ENCODE data around the gene RMDN3.

The RMDN3 gene, protein sequence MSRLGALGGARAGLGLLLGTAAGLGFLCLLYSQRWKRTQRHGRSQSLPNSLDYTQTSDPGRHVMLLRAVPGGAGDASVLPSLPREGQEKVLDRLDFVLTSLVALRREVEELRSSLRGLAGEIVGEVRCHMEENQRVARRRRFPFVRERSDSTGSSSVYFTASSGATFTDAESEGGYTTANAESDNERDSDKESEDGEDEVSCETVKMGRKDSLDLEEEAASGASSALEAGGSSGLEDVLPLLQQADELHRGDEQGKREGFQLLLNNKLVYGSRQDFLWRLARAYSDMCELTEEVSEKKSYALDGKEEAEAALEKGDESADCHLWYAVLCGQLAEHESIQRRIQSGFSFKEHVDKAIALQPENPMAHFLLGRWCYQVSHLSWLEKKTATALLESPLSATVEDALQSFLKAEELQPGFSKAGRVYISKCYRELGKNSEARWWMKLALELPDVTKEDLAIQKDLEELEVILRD

DNA sequence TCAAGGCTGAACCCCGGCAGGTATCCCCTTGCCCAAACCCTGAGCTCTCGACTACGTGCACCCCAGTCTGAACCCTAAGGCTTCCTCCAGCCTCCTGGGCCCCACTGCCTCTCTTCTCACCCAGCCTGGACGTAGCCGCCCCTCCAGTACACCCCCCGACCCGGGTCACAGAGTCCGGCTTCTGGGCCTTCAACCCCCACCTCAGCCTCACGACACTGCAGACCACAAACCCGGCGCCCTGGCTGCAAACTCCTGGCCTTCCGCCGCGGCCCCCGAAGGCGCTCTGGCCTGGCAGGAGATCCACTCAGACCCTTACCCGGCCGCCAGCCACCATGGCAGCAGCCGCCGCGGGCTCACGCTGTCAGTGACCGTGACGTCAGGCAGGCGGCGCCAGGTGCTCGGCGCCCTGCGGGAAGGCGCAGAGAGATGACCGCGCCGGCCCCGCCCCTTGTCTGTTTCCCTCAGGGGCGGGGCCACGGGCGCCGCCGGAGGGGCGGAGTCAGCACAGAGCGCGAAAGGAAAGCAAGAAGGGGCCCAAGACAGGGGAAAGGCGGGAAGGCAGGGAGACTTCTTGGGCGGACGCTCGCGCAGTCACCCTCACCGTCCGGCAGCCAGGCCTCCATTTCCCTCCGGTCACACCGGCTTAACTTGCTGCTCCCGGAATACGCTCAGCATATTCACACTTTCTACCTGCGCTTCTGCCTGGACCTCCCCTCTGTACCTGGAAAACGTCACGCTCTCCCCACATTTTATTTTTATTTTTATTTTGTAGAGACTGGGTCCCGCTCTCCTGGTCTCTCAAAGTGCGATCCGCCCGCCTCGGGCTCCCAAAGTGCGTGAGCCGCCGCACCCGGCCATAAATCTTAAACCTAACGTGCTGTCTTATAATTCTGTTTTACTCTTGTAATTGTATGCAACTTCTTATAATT is at the start of gene RMDN3:
Gene RMDN3 (minus strand): TSS at position 372 of the 929 bp plus-strand sequence. CDS start 471 bp downstream, outside the sequence.
- DNase-seq: peak; percentile 63

DNA sequence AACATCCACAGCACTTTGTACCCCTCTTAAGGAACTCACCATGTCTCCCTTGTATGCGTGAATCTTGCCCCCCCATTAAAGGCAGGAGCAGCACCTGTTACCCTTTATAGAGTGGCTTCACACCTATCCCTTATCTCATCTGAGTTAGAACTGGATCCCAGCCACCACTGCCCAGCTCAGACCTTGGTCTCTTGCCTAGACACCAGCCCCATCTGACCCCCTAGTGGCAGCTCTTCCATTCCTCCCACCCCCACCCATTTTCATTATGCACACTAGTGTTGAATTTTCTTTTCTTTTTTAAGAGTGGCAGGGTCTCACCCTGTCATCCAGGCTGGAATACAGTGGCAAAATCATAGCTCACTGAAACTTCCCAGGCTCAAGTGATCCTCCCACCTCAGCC is 48.6 kb upstream of the RMDN3 start:
- DNase-seq: no peak

DNA sequence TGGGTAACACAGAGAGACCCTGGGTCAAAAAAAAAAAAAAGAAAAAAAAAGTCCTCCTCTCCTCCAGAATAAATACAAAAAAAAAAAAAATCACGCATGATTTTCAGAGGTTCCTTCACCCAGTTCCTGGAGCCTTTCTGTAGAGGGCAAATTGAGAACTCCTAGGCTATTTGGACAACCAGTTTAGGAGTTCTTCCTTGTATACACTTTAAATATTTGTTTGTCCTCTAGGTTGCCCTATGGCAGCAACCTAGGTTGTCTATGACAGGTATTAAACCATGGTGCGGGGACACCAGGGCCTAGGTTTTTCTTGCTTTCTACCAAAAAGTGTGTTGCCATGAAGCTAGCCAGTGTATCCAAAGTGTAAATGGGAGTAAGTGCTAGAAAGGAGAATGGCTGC is 48.0 kb upstream of the RMDN3 start:
- no peak for DNase-seq

DNA sequence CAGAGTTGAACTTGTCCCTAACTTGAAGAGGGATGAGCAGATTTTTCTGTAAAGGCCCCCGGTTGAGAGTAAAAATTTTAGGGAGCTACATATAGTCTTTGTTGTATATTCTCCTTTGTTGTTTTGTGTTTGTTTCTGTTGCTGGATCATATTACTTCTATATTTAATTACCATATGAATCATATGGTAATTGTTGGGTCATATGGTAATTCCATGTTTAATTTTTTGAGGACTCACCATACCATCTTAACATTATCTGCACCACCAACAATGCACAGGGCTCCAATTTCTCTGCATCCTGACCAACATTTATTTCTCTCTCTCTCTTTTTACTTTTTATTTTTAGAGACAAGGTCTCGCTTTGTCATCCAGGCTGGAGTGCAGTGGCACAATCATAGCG is 44.5 kb upstream of the RMDN3 start:
- DNase-seq: no peak

DNA sequence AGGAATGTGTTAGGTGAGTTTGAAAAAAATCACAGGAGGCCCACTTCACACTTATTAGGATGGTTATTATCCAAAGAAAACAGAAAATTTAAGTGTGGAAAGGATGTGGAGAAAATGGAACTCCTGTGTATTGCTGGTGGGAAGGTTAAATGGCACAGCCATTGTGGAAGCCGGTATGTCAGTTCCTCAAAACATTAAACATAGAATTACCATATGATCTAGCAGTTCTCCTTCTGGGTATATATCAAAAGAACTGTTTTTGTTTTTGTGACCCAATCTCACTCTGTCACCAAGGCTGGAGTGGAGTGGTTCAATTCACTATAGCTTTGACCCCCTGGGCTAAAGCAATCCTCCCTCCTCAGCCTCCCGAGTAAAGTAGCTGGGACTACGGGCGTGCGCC is 41.5 kb upstream of the RMDN3 start:
- DNase-seq: no peak

DNA sequence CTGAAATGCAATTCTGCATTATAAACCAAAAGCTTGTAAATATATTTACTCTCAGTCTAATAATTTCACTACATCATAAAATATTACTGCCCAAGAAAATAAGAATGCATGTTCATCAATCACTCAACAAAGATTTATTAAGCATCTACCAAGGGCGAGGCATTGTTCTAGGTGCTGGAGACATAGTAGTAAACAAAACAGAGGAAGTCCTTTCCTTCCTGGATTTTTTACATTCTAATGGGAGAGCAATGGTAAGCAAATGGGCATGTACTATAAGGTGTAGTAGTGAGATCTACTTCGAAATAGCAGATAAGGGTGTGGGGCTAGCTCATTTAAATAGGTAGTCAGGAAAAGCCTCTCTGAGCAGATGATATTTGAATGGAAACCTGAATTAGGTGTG is 41.0 kb upstream of the RMDN3 start:
- DNase-seq: no peak

DNA sequence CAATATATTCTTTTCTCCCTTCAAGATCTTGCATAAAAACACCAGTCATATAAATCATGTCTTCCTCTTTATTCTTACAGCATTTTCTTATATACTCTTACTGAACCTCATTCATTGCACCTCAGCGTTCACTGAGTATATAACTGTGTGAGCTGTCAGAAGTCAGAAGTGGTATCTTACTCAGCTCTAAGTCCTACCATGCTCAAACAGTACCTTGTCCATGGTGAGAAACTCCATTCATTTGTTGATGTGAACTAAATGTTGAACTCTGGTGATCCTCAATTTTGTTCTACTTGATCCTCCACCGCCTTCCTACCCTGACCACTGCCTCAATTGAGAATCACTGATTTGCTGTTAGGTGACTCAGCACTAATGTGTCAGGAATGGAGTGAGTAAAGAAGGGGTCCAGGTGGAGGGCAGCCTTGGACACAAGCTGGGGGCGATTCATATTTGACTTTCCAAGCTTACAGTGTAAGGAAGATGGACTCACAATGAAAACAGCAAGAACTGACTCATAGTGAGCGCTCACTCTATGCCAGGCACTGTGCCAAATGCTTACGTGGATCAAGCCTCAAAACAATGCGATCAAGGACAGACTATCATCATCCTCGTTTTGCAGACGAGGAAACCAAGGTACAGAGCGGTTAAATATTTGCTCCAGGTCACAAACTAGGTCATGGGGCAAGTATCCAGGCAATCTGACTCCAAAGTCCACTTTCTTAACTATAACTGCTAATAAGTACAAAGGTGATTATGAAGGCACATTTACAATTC is 38.3 kb upstream of the RMDN3 start:
- DNase-seq: no peak

DNA sequence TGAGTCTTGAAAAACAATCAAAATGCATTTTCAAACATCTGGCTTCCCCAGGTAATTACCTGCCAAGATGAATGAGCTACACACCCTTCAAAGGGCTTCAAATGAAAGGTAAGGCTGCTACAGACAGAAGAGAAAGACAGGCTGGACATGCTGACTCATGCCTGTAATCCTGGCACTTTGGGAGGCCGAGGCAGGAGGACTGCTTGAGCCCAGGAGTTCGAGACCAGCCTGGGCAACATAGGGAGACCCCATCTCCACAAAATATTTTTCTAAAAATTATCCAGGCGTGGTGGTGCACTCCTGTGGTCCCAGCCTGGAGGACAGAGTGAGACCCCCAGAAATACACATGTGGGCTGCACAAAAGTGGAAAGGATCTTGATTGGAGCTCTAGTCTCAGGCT is 37.3 kb upstream of the RMDN3 start:
- DNase-seq: no peak

DNA sequence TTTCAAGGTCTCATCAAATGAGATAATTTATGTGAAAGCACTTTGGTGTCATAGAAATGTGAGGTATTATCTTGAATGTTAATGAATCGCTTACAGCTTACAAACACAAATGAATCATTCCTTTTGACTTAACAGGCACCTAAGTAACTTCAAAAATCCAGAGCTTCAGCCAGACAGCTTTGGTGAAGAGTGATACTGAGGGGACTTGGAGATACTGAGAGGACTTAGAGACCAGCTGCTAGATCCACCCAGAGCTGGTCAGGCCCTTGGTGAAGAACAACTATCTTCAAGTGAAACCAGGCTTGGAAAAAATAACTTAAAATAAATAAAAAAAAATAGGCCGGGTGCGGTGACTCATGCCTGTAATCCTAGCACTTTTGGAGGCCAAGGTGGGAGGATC is 35.7 kb upstream of the RMDN3 start:
- DNase-seq: no peak

DNA sequence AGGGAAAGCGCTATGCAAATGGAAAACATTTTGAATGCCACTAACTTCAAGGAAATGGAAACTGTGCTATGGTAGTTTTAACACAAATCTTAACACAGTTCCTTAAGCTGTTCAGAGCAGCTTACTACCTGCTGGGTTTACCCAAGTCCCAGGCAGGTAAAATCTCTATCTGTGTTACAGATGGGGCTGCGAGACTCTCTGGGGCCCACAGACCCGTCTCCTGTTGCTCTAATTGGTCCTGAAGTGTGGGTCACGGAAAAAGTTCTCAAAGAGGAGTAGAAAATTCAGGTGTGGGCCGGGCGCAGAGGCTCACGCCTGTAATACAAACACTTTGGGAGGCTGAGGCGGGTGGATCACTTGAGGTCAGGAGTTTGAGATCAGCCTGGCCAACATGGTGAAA is 34.9 kb upstream of the RMDN3 start:
- no peak for DNase-seq

DNA sequence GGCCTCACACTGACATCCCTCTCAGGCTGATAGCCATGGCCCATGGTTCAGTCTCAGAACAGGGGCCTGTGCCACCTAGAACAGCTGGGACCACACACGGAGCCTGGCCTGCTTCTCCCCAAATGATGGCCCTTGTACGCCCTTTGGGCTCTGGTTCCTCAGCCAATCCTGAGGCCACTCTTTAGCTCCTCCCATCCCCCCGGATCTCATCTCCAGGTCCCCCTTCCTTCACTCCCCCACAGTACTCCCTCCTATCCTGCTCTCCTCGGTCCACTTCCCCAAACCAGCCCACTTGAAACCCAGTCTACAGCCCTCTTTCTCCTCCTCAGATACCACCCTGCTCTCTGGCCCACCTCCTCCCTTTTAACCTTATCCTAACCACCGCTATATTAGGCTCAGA is 34.1 kb upstream of the RMDN3 start:
- no peak for DNase-seq

DNA sequence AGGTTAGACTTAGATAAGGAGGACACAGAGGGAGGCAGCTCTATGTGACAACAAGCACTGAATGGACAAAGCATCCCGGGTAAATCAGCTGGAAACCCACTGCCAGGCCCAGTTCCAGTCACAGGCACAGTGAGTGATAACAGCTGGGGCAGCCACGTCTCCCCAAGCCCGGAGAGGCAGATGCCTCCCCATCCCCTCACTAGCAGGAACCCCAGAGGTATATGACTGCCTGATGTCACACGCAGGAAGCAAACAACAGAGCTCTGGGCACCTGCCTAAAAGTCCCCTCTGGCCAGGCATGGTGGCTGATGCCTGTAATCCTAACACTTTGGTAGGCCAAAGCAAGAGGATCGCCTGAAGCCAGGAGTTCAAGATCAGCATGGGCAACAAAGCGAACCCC is 32.9 kb upstream of the RMDN3 start:
- DNase-seq: no peak

DNA sequence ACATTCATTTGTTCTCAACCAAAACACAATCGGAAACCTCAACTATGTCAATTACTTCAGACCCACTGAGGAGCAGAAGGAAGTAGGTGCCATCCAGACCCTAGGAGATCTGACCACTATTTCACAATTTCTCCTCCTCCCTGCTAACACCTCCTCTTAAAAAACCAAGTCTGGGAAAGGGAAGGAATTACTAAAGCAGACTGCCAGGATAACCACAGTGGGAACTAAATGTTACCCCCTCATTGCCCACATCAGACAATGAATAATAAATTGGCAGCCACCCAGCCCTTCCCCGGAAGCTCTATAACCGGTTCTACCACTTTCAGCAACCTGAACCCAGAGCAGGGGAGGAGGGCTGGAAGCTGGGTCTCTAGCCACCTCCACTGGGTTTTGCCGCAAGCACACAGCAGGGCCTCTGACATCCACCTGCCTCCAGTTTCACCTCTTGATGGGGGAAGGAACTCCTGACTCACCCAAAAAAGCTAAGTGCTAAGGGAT is 32.3 kb upstream of the RMDN3 start:
- no peak for DNase-seq

DNA sequence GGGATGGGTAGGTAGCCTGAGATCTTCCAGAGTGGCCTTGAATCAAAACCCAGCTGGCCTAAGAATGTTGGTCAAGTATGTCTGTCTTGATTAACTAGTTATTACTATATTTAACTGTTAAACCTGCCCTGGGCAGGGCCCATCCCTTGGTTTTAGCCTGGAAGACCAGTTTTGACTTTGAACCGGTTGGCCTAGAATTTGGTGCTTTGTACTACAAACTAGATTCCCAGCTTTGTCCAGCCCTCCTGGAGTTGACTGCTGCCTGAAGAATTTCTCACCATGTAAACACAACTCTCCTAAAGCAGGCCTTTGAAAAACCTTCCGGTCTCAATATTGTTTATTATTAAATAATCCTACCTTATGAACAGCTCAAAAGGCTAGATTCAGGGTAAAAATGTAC is 30.8 kb upstream of the RMDN3 start:
- DNase-seq: no peak

DNA sequence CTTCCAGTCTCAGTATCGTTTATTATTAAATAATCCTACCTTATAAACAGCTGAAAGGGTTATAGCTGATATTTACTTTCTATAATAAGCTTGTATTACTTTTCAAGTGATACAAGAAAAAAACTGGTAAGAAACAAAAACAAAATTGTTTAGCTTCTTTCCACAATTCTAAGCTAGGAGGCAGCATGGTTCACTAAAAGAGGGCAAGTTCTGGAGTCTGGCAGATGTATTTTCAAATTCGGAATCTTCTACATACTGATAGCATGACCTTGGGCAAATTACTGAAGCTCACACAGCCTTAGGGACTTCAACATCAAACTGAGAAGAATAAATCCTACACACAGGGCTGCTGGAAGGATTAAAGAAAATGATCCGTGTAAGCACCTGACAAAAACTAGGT is 30.1 kb upstream of the RMDN3 start:
- no peak for DNase-seq

DNA sequence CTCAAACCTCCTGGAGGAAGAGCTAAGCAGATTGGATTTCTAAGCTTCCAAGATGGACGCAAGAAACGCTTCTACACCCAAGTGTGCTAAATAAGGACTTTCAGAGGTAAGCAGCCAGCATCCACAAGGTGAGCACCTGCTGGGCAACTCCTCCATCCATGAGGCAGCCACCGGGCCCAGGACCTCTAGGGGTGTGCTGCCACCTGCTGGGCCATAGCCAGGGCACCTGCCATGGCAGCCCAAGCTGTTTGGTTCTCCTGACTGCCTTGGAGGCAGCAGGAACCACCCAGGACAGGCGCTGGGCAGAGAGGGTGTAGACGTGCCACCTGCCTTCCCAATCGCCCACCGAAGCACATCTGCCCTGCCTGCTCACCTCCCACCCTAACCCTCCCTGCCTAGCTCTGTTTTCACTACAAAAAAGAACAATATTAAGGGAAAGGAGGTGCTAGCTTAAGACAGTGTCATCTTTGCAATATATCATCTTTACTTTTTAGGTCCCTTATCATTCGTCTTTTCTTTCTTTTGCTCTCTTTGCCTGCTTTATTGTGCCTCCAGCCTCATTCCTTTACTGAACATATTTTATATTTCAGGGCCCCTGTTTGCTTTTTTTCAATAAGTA is 27.7 kb upstream of the RMDN3 start:
- DNase-seq: no peak

DNA sequence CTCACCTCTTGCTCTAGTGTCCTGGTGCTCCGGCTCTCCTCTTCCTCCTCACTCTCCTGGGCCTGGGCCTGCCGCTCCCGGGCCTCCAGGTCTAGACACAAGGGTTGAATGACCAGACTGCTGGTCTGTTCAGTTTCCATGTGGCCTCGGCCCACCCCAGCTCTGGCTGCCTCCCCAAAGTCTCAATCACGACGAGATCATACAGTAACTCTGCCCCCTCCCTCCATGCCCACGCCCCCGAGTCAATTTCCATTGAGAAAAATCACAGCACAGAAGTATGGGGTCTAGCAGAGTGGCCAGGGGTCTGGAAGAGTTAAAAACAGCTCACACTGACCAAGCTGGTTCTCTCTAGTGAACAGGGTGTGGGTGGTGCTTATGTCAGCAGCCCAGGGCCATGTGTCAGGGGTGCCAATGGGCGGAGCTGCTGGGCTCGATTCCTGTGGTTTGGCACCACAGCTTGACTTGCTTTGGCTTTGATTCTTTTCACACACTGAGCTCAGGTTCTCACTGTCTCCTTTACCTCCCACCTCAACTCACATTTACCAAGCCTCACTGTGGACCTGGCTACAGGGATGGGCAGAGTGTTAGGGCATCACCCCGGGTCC is 21.6 kb upstream of the RMDN3 start:
- DNase-seq: no peak

DNA sequence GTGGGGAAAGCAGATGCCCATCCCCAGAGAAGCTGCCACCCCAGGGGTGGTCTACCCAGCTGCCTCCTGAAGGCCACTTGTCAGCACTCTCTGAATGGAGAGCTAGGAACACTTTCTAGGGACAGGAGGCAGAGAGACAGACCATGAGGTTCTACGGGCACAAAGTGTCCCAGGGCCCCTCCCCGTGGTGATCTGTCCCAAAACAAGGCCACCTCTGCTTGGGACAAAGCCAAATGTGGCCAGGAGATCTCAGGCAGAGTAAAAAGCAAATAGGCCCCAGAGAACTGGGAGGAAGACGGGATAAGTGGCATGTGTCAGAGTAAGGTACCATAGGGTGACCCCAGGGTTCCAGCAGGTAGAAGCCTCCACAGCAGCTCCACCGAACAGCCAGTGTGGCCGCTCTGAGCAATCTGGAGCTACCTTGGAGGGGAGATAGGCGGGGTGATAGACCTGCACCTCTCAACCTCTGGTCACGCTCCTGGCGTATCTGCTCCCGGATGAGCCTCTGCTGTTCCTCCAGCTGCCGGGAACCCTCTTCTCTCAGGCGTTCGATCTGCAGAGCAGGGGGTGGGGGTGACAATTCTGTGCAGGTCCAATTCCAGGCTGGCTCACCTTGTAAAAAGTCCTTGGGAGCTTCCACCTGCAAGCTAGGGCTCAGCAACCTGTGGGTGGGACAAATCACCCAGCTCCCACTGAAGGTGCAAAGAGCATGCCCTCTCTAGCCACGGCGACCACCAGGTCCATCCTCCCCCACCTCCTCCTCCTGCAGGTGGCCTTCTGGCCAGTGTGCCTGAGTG is 20.9 kb upstream of the RMDN3 start:
- DNase-seq: no peak

DNA sequence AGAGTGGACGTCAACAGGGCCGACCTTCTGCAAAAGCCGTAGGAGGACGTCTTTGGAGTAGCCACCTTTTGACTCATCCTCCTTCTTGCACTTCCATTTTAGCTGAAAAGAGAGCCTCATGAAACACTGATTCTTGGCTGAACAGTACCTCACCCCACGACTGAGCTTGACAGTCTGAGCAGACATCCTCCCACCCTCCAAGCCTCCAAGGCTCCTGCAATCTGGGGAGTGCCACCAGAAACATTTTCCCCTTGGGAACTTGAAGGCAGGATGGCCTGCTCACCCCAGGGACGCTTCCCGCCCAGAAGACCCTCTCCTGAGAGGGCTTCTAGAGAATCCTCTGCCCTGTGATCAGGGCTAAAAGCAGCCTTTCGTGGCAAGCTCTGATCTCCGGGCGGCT is 20.0 kb upstream of the RMDN3 start:
- DNase-seq: no peak

DNA sequence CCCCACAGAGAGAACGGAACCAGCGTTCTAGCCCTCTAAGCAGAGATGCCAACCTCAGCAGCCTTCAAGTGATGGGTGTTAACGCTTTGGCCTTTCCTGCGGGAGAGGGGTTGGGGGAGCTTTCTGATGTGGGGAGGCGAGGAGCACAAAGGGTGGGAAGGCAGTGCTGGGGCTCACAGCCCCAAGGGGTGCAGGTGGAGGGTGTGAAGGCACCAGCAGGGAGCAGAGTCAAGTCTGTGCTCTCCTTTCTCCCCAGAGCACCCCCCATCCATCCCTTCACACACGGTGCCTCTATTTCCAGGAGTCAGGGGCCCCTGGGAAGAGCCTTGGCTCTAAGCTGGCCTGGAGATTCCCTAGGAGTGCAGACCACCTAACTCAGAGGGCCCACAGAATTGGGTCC is 18.8 kb upstream of the RMDN3 start:
- no peak for DNase-seq

DNA sequence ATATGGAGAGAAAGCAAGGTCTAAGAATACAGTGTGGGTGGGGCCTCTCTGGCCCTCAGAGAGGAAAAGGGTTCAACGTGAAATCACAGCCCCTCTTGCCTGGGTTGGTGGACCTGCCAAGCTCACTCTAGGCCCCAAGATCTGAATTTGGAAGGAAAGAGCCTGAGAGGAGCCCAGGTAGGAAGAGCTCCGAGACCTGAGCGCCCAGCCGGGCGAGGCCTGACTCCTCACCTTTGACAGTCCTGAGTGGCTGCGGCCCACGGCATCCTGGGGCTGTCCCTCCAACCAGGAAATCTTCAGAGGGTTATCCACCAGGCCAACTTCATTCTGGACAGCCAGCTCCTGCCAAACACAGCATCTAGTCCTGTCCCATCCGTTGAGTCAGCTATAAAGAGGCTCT is 18.4 kb upstream of the RMDN3 start:
- no peak for DNase-seq

Measured in cortex of kidney (tissue), 1 donor.